Hepatocyte (in vitro differentiated cells): ENCODE results near the gene MRPL19. TPM values are rescaled to one million over a fixed set of nuclear protein-coding genes. Genes with fewer than 3 reads are reported as not detected.
A peak's percentile ranks its signal among the peaks of the same experiment; 100 is the strongest.

ENCODE experiments used
- DNase-seq: peaks from one replicate; pipeline ENCODE4 v3.0.0-alpha.2; 2016; ENCODE audit warnings: low spot score
- H2AFZ ChIP-seq: fragments of 200-600 bp; sonication (generic); 2 replicates; pipeline ENCODE4 v1.6.0; 2016; ENCODE audit warnings: antibody characterized with exemption, mild to moderate bottlenecking
- H3K27ac ChIP-seq: fragments of 200-600 bp; sonication (generic); 2 replicates; pipeline ENCODE4 v1.5.1; 2016; ENCODE audit warnings: mild to moderate bottlenecking
- H3K27me3 ChIP-seq: fragments of 200-600 bp; sonication (generic); 2 replicates; pipeline ENCODE4 v1.6.1; 2016
- H3K36me3 ChIP-seq: fragments of 200-600 bp; sonication (generic); replicated peaks from 2 replicates; pipeline ENCODE4 v1.5.1; 2016; ENCODE audit warnings: low read depth; ENCODE audit not compliant: insufficient read depth
- H3K4me1 ChIP-seq: fragments of 200-600 bp; sonication (generic); 2 replicates; pipeline ENCODE4 v1.5.1; 2016; ENCODE audit warnings: mild to moderate bottlenecking, moderate library complexity; ENCODE audit not compliant: insufficient read depth
- H3K4me2 ChIP-seq: fragments of 200-600 bp; sonication (generic); 2 replicates; pipeline ENCODE4 v1.6.0; 2016
- H3K4me3 ChIP-seq: fragments of 200-600 bp; sonication (generic); 2 replicates; pipeline ENCODE4 v1.5.1; 2016; ENCODE audit warnings: mild to moderate bottlenecking
- H3K79me2 ChIP-seq: fragments of 200-600 bp; sonication (generic); 2 replicates; pipeline ENCODE4 v1.6.0; 2017; ENCODE audit warnings: mild to moderate bottlenecking
- H3K9me2 ChIP-seq: fragments of 200-600 bp; sonication (generic); replicated peaks from 2 replicates; pipeline ENCODE4 v1.6.0; 2017; ENCODE audit warnings: mild to moderate bottlenecking; ENCODE audit not compliant: insufficient read depth
- H3K9me3 ChIP-seq: fragments of 200-600 bp; sonication (generic); 2 replicates; pipeline ENCODE4 v1.5.1; 2016; ENCODE audit warnings: low read depth, mild to moderate bottlenecking
- H4K20me1 ChIP-seq: fragments of 200-600 bp; sonication (generic); 2 replicates; pipeline ENCODE4 v1.6.0; 2016; ENCODE audit warnings: mild to moderate bottlenecking; ENCODE audit not compliant: insufficient read depth, poor library complexity, severe bottlenecking
- EZH2 ChIP-seq: fragments of 200-600 bp; sonication (generic); IDR thresholded peaks from 2 replicates; pipeline ENCODE4 v1.6.1; 2016; ENCODE audit warnings: antibody characterized with exemption, mild to moderate bottlenecking, borderline replicate concordance
- EZH2phosphoT487 ChIP-seq: fragments of 200-600 bp; sonication (generic); IDR thresholded peaks from one replicate; pipeline ENCODE4 v1.6.1; 2018; ENCODE audit warnings: antibody characterized with exemption, mild to moderate bottlenecking, low read depth, moderate library complexity; ENCODE audit not compliant: unreplicated experiment, severe bottlenecking
- WGBS: methylation state at CpG from one replicate; pipeline ENCODE4 v1.1.6; 2016; ENCODE audit warnings: low lambda C conversion rate; ENCODE audit errors: missing lambda C conversion rate; 5-methylcytosine and 5-hydroxymethylcytosine counted together
- polyA plus RNA-seq: library from polyadenylated mRNA; unstranded; fragments of >200 nt; fragmentation: Nextera tagmentation; extraction: Ambion mirVana; gene quantifications from 2 replicates; pipeline ENCODE4 v1.2.1, GENCODE V29; 2016
- total RNA-seq: library from RNA; depleted of rRNA; stranded (reverse); fragments of >200 nt; gene quantifications from 2 replicates; pipeline ENCODE4 v1.2.3, GENCODE V29; 2014
- TF ChIP-seq, protein P1 (sequence below): fragments of 200-600 bp; sonication (generic); IDR thresholded peaks from 2 replicates; pipeline ENCODE4 v1.5.1; 2016; ENCODE audit warnings: antibody characterized with exemption, mild to moderate bottlenecking; ENCODE audit not compliant: poor library complexity

The MRPL19 gene
- total and polyA plus RNA-seq, 2 experiments from 2014 or later = 47.9 to 68.7 TPM

DNA sequence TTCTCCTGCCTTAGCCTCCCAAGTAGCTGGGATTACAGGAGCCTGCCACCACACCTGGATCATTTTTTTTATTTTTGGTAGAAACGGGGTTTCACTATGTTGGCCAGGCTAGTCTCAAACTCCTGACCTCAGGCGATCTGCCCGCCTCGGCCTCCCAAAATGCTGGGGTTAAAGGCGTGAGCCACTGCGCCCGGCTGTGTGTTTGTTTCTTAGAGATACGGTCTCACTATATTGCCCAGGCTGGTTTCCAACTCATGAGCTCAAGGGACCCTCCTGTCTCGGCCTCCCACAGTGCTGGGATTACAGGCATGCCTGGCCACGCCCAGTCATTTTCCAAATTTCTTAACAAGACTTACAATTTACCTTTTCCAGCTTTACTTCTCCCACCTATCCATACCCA, 940 bp upstream of the MRPL19 start:
- H2AFZ ChIP-seq = peak overlapping the region; percentile 98
- H3K4me2 ChIP-seq = no peak overlapping the region

DNA sequence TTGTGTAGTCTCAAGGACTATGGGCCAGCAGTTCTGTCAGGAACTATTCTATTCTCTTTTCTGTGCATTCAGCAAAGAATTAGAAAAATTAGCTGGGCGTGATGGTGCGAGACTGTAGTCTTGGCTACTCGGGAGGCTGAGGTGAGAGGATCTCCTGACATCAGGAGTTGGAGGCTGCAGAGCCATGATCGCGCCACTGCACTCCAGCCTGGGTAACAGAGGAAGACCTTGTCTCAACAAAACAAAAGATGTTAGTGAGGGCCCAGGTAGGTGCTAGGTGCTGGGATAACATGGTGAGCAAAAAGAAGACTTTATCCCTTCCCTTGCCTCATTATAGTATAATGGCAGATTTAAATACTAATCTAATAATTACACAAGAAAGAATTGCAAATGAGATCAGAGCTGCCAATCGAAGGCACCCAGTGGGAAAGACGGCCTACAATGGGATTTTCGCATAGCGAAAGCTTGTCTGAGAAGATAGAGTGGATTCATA, 447 bp upstream of the MRPL19 start:
- peak overlapping the region; percentile 98 for H2AFZ ChIP-seq
- H3K36me3 ChIP-seq = no peaks in the 10 kb centered on the region
- 73% methylated on average over 9 of the region's 9 CpGs for WGBS
- no peaks in the 10 kb centered on the region for H3K27me3 ChIP-seq
- peaks cover 32% of the 10 kb centered on the region for H3K79me2 ChIP-seq
- DNase-seq = no peak
- peak overlapping the region; percentile 93 for H3K4me3 ChIP-seq
- peak overlapping the region; percentile 84 for H3K27ac ChIP-seq
- H3K4me1 ChIP-seq = peaks cover 5% of the 10 kb centered on the region
- H3K4me2 ChIP-seq = peak overlapping the region; percentile 90
- no peaks in the 10 kb centered on the region for H3K9me3 ChIP-seq
- no peaks in the 10 kb centered on the region for H3K9me2 ChIP-seq
- no peaks in the 10 kb centered on the region for H4K20me1 ChIP-seq
- TF ChIP-seq EZH2phosphoT487 = no peak
- no peak for TF ChIP-seq EZH2
- TF ChIP-seq, protein P1, sequence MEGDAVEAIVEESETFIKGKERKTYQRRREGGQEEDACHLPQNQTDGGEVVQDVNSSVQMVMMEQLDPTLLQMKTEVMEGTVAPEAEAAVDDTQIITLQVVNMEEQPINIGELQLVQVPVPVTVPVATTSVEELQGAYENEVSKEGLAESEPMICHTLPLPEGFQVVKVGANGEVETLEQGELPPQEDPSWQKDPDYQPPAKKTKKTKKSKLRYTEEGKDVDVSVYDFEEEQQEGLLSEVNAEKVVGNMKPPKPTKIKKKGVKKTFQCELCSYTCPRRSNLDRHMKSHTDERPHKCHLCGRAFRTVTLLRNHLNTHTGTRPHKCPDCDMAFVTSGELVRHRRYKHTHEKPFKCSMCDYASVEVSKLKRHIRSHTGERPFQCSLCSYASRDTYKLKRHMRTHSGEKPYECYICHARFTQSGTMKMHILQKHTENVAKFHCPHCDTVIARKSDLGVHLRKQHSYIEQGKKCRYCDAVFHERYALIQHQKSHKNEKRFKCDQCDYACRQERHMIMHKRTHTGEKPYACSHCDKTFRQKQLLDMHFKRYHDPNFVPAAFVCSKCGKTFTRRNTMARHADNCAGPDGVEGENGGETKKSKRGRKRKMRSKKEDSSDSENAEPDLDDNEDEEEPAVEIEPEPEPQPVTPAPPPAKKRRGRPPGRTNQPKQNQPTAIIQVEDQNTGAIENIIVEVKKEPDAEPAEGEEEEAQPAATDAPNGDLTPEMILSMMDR = no peak

More for the DNA sequence above, 940 bp upstream of the MRPL19 start:
- no peaks in the 10 kb centered on the region for H3K36me3 ChIP-seq
- peaks cover 32% of the 10 kb centered on the region for H3K79me2 ChIP-seq
- no peak overlapping the region for H3K4me3 ChIP-seq
- no peaks in the 10 kb centered on the region for H3K27me3 ChIP-seq
- TF ChIP-seq, protein P1 = no peak
- TF ChIP-seq EZH2phosphoT487 (no peak), EZH2 (no peak)
- 99% methylated on average over 9 of the region's 10 CpGs for WGBS
- no peak for DNase-seq
- no peaks in the 10 kb centered on the region for H3K9me3 ChIP-seq
- H3K9me2 ChIP-seq = no peaks in the 10 kb centered on the region
- H3K4me1 ChIP-seq = peaks cover 5% of the 10 kb centered on the region
- peak overlapping the region; percentile 84 for H3K27ac ChIP-seq
- no peaks in the 10 kb centered on the region for H4K20me1 ChIP-seq

GRCh38 chr2:75647771-75648170, 1.2 kb downstream of the MRPL19 start:
- H2AFZ ChIP-seq = peak overlapping the region; percentile 98
- 61% methylated on average over 3 of the region's 3 CpGs for WGBS
- H3K4me3 ChIP-seq = peak overlapping the region; percentile 93

More at GRCh38 chr2:75647771-75648170, 1.2 kb downstream of the MRPL19 start:
- Histone ChIP-seq H3K27me3 (no peaks in the 10 kb centered on the region), H3K4me2 (peak overlapping the region; percentile 90), H3K9me3 (no peaks in the 10 kb centered on the region), H4K20me1 (no peaks in the 10 kb centered on the region), H3K79me2 (peaks cover 32% of the 10 kb centered on the region), H3K36me3 (no peaks in the 10 kb centered on the region), H3K27ac (peak overlapping the region; percentile 84), H3K4me1 (peaks cover 5% of the 10 kb centered on the region), H3K9me2 (no peaks in the 10 kb centered on the region)
- TF ChIP-seq, protein P1 = no peak
- TF ChIP-seq EZH2 (no peak), EZH2phosphoT487 (no peak)
- no peak for DNase-seq
